ENCODE measurements around the gene GALNT1. TPM values are rescaled to one million over a fixed set of nuclear protein-coding genes. Genes with fewer than 3 reads are reported as not detected.

The GALNT1 gene
- total RNA-seq, 1 donor from 2014 or later: 37.5 TPM

DNA sequence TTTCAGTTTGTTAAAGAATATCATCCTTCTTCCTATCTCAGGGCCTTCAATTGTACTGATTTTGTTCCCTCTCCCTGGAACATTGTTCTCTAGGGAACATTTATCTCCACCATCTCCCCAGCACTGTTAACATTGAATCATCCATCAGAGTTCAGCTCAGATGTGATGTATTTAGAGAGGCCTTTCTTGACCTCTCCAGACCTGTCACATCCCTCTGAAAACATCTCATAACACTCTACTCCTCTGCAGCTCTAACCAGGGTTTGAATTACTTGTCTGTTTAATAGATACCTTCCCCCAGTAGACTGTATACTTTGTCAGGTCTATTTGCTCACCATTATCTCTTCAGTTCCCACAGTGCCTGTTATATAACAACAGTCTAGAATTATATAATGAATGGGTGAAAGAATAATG, 98.6 kb downstream of the GALNT1 start:
- no peak for DNase-seq (ENCODE audit: low spot score in 2 of 2)
- no peaks in the 10 kb centered on the region for H3K27me3 ChIP-seq
- H3K36me3 ChIP-seq: peaks cover 0 to 8% of the 10 kb centered on the region in 2 donors
- intact Hi-C loops (cut with DNase I): no loop called here
- TF ChIP-seq, protein P1, sequence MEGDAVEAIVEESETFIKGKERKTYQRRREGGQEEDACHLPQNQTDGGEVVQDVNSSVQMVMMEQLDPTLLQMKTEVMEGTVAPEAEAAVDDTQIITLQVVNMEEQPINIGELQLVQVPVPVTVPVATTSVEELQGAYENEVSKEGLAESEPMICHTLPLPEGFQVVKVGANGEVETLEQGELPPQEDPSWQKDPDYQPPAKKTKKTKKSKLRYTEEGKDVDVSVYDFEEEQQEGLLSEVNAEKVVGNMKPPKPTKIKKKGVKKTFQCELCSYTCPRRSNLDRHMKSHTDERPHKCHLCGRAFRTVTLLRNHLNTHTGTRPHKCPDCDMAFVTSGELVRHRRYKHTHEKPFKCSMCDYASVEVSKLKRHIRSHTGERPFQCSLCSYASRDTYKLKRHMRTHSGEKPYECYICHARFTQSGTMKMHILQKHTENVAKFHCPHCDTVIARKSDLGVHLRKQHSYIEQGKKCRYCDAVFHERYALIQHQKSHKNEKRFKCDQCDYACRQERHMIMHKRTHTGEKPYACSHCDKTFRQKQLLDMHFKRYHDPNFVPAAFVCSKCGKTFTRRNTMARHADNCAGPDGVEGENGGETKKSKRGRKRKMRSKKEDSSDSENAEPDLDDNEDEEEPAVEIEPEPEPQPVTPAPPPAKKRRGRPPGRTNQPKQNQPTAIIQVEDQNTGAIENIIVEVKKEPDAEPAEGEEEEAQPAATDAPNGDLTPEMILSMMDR (IDR thresholded peaks at IDR 0.05): no peak
- H3K9me3 ChIP-seq: no peaks in the 10 kb centered on the region
- H3K4me1 ChIP-seq: peaks cover 0 to 2% of the 10 kb centered on the region in 2 donors
- H3K4me3 ChIP-seq: no peak overlapping the region
- no peak overlapping the region for H3K27ac ChIP-seq

DNA sequence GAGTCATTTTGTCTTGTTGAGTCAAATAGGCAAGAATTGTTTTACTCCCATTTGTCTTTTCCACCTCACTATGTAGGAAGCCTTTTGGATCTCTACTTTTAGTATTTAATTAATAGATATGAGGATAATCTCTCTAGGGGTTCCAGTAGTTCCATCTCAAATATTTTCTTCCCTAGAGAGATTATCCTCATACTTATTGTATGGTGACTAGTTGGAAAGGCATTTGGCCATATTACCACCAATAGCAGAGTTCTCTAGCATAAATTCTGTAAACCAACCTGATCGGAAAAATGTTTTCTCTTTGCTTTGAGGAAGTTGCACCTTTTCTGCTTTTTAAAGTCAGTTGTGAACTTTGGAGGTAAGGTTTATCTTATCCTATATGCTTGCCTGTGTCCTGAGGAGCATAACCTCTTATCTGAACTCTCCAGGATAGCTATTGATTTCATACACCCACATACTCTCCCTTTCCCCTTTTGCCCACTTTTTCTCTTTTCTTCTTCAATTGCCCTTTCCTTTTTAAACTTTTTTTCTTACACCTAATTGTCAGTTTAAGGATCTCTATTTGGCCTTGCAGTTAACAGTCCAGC, 100.8 kb downstream of the GALNT1 start:
- Histone ChIP-seq H3K9me3 (no peaks in the 10 kb centered on the region), H3K36me3 (peaks cover 0 to 9% of the 10 kb centered on the region in 2 donors), H3K4me1 (peaks cover 0 to 2% of the 10 kb centered on the region in 2 donors), H3K27me3 (no peaks in the 10 kb centered on the region), H3K27ac (no peak overlapping the region), H3K4me3 (no peak overlapping the region)
- TF ChIP-seq, protein P1 (IDR thresholded peaks at IDR 0.05): no peak
- intact Hi-C loops (cut with DNase I): no loop called here
- DNase-seq (ENCODE audit: low spot score in 2 of 2): no peak

DNA sequence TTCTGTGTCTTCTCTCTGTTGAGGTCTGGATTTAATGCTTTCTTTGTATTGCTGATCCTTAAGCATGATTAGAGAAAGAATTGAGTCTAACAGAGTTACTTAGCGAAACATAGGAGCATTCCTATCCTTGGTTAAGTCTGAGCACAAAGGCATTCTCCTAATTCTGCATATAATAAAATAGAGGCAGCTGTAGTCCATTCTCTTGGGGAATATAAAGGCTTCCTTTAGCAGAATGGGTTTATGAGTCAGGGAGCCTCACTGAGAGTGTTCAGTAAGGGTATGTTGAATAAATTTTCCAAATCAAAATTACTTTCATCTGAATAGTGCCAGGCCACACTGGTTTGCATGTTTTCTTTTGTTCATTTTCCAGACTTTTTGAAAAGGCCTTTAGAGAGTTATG, 101.5 kb downstream of the GALNT1 start:
- intact Hi-C loops (cut with DNase I): no loop called here
- Histone ChIP-seq H3K4me1 (peaks cover 0 to 2% of the 10 kb centered on the region in 2 donors), H3K27me3 (no peaks in the 10 kb centered on the region), H3K4me3 (no peak overlapping the region), H3K36me3 (peaks cover 0 to 9% of the 10 kb centered on the region in 2 donors), H3K27ac (no peak overlapping the region), H3K9me3 (no peaks in the 10 kb centered on the region)
- DNase-seq (ENCODE audit: low spot score in 2 of 2): no peak
- TF ChIP-seq, protein P1 (IDR thresholded peaks at IDR 0.05): no peak

GRCh38 chr18:35688757-35689156, 107.2 kb downstream of the GALNT1 start:
- no peaks in the 10 kb centered on the region for H3K9me3 ChIP-seq
- H3K27ac ChIP-seq: no peak overlapping the region
- no peaks in the 10 kb centered on the region for H3K27me3 ChIP-seq
- no peaks in the 10 kb centered on the region for H3K4me1 ChIP-seq
- TF ChIP-seq, protein P1 (IDR thresholded peaks at IDR 0.05): no peak
- no peak overlapping the region for H3K4me3 ChIP-seq
- intact Hi-C loops (cut with DNase I): no loop called here
- H3K36me3 ChIP-seq: peaks cover 0 to 16% of the 10 kb centered on the region in 2 donors
- DNase-seq (ENCODE audit: low spot score in 2 of 2): no peak

- DNase-seq (ENCODE audit: low spot score in 2 of 2): no peak
- intact Hi-C loops (cut with DNase I): no loop called here
- TF ChIP-seq, protein P1 (IDR thresholded peaks at IDR 0.05): no peak
Measured at GRCh38 chr18:35689728-35690127, 108.2 kb downstream of the GALNT1 start.

DNA sequence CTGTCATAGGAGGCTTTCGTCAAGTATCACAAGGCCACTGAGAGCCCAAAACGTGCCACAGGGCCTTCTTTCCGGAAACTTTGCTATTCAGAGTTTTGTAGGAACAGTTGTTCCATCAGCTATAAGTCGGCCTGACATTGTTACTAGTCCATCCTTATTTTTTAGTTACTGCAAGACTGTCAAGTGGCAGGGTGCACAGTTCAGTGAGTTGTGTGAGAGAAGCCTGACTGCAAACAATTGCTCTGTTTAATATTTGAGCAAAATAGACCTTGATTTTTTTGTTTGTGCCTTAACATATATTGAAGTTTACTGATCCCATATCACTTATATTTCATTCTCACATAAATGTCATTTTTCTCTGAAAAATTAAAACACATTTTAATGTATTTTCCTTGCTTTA, 110.1 kb downstream of the GALNT1 start:
- TF ChIP-seq, protein P1 (IDR thresholded peaks at IDR 0.05): no peak
- H3K4me3 ChIP-seq: no peak overlapping the region
- H3K9me3 ChIP-seq: no peaks in the 10 kb centered on the region
- H3K27ac ChIP-seq: no peak overlapping the region
- peaks cover 0 to 11% of the 10 kb centered on the region in 2 donors for H3K36me3 ChIP-seq
- intact Hi-C loops (cut with DNase I): no loop called here
- H3K4me1 ChIP-seq: no peaks in the 10 kb centered on the region
- H3K27me3 ChIP-seq: no peaks in the 10 kb centered on the region
- DNase-seq (ENCODE audit: low spot score in 2 of 2): no peak

More at GRCh38 chr18:35689728-35690127, 108.2 kb downstream of the GALNT1 start:
- H3K27ac ChIP-seq: no peak overlapping the region
- no peaks in the 10 kb centered on the region for H3K27me3 ChIP-seq
- H3K4me3 ChIP-seq: no peak overlapping the region
- no peaks in the 10 kb centered on the region for H3K9me3 ChIP-seq
- no peaks in the 10 kb centered on the region for H3K4me1 ChIP-seq
- H3K36me3 ChIP-seq: peaks cover 0 to 16% of the 10 kb centered on the region in 2 donors
